Keratinocyte (primary cell): ENCODE results near the gene RNF166.

Experiments used
- EZH2 ChIP-seq: IDR thresholded peaks from one replicate; pipeline ENCODE4 v1.6.1; 2012; ENCODE audit warnings: inconsistent platforms, mild to moderate bottlenecking, low read length, moderate library complexity
- TF ChIP-seq, protein P1 (sequence below), 3 experiments: IDR thresholded peaks in 1 of 3; conservative IDR thresholded peaks in 1 of 3; optimal IDR thresholded peaks in 1 of 3; 2 replicates in 2 of 3; 3 replicates in 1 of 3; pipeline versions ENCODE3 to v1.5.1; 2011; ENCODE audit warnings: low read length in 3 of 3, mild to moderate bottlenecking in 3 of 3, moderate library complexity in 2 of 3, control low read depth in 1 of 3, inconsistent platforms in 1 of 3; ENCODE audit not compliant: insufficient read depth in 2 of 3; ENCODE audit errors: extremely low read depth in 1 of 3

DNA sequence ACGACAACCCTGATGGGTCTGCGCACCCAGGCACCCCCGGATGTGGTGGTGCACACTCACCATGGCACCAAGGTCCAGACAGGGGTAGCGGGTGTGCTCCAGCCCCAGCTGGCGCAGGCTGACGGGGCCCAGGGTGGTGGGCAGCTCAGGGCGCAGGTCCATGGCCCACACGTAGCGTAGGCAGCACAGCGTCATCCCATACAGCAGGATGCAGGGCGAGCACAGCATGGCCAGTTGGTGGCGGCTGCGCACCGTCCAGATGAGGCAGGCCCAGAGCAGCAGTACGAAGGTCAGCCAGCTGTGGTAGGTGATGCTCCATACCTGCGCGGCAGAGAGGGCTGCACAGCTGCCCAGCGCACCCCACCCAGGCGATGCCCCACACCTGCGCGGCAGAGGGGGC, 29.9 kb upstream of the RNF166 start:
- TF ChIP-seq, protein P1, sequence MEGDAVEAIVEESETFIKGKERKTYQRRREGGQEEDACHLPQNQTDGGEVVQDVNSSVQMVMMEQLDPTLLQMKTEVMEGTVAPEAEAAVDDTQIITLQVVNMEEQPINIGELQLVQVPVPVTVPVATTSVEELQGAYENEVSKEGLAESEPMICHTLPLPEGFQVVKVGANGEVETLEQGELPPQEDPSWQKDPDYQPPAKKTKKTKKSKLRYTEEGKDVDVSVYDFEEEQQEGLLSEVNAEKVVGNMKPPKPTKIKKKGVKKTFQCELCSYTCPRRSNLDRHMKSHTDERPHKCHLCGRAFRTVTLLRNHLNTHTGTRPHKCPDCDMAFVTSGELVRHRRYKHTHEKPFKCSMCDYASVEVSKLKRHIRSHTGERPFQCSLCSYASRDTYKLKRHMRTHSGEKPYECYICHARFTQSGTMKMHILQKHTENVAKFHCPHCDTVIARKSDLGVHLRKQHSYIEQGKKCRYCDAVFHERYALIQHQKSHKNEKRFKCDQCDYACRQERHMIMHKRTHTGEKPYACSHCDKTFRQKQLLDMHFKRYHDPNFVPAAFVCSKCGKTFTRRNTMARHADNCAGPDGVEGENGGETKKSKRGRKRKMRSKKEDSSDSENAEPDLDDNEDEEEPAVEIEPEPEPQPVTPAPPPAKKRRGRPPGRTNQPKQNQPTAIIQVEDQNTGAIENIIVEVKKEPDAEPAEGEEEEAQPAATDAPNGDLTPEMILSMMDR (optimal IDR thresholded peaks at IDR 0.05 in 1 of 3, IDR thresholded peaks at IDR 0.05 in 1 of 3, conservative IDR thresholded peaks at IDR 0.05 in 1 of 3; ENCODE audit: extremely low read depth in 1 of 3, insufficient read depth in 2 of 3, low read length in 3 of 3): no peak
- TF ChIP-seq EZH2: no peak
